Neural cell (in vitro differentiated cells): ENCODE measurements around the gene C19orf44. TPM values are rescaled to one million over a fixed set of nuclear protein-coding genes. Genes with fewer than 3 reads are reported as not detected.

Experiments used
- H2AFZ ChIP-seq: fragments of 200-600, 300-800 bp; sonication (generic), shearing (Covaris generic); 2 replicates; pipeline ENCODE4 v1.6.0; 2014; ENCODE audit warnings: low read depth, mild to moderate bottlenecking, antibody characterized with exemption, low read length, moderate library complexity
- H3F3A ChIP-seq: fragments of 200-600 bp; shearing (Covaris generic); 2 replicates; pipeline ENCODE4 v1.6.1; 2016; ENCODE audit warnings: mild to moderate bottlenecking, moderate library complexity, mixed read lengths, antibody characterized with exemption, low read length; ENCODE audit not compliant: insufficient read depth, poor library complexity, severe bottlenecking
- H3K27ac ChIP-seq: fragments of 200-600, 300-800 bp; sonication (generic), shearing (Covaris generic); 2 replicates; pipeline ENCODE4 v1.5.1; 2014; ENCODE audit warnings: mild to moderate bottlenecking, low read length, moderate library complexity
- H3K27me3 ChIP-seq: fragments of 300-800, 200-600 bp; sonication (generic), shearing (Covaris generic); 2 replicates; pipeline ENCODE4 v1.6.0; 2014; ENCODE audit warnings: mild to moderate bottlenecking, low read depth, low read length, moderate library complexity; ENCODE audit not compliant: insufficient read depth
- H3K36me3 ChIP-seq: fragments of 300-800, 200-600 bp; sonication (generic), shearing (Covaris generic); 2 replicates; pipeline ENCODE4 v1.5.1; 2014; ENCODE audit warnings: mild to moderate bottlenecking, antibody characterized with exemption, low read length, moderate library complexity; ENCODE audit not compliant: insufficient read depth
- H3K4me2 ChIP-seq: fragments of 300-800, 200-600 bp; sonication (generic), shearing (Covaris generic); 2 replicates; pipeline ENCODE4 v1.6.0; 2014; ENCODE audit warnings: mild to moderate bottlenecking, low read length
- H3K4me3 ChIP-seq: fragments of 300-800, 200-600 bp; sonication (generic), shearing (Covaris generic); 2 replicates; pipeline ENCODE4 v1.5.1; 2014; ENCODE audit warnings: mild to moderate bottlenecking, low read length, moderate library complexity
- H3K79me2 ChIP-seq: fragments of 200-600 bp; shearing (Covaris generic); replicated peaks from 2 replicates; pipeline ENCODE4 v1.6.0; 2014; ENCODE audit warnings: mild to moderate bottlenecking, low read length, moderate library complexity; ENCODE audit not compliant: insufficient read depth
- H3K9ac ChIP-seq: fragments of 300-800, 200-600 bp; sonication (generic), shearing (Covaris generic); 2 replicates; pipeline ENCODE4 v1.6.1; 2016; ENCODE audit warnings: mild to moderate bottlenecking, low read length, mixed read lengths
- H3K9me2 ChIP-seq: fragments of 200-600 bp; shearing (Covaris generic); 2 replicates; pipeline ENCODE4 v1.6.1; 2016; ENCODE audit warnings: mild to moderate bottlenecking, low read length, mixed read lengths; ENCODE audit not compliant: insufficient read depth
- H3K9me3 ChIP-seq: fragments of 200-600, 300-800 bp; sonication (generic), shearing (Covaris generic); 2 replicates; pipeline ENCODE4 v1.6.1; 2016; ENCODE audit warnings: mild to moderate bottlenecking, mixed run types, low read length, moderate library complexity, mixed read lengths
- H4K20me1 ChIP-seq: fragments of 200-600 bp; shearing (Covaris generic); 2 replicates; pipeline ENCODE4 v1.6.1; 2016; ENCODE audit warnings: mild to moderate bottlenecking, mixed run types; ENCODE audit not compliant: insufficient read depth
- MXI1 ChIP-seq: fragments of 450-650 bp; conservative IDR thresholded peaks from 2 replicates; pipeline ENCODE4 v1.6.1; 2014; ENCODE audit warnings: antibody characterized with exemption, mild to moderate bottlenecking; ENCODE audit not compliant: poor library complexity, severe bottlenecking
- RAD21 ChIP-seq: fragments of 450-650 bp; conservative IDR thresholded peaks from 2 replicates; pipeline ENCODE4 v1.6.1; 2014; ENCODE audit warnings: antibody characterized with exemption, mild to moderate bottlenecking, moderate library complexity
- TAF1 ChIP-seq: IDR thresholded peaks from 2 replicates; pipeline ENCODE4 v1.6.1; 2012; ENCODE audit warnings: low read depth
- polyA plus RNA-seq: library from polyadenylated mRNA; depleted of rRNA; stranded (reverse); fragments of >200 nt; gene quantifications from 2 replicates; pipeline ENCODE4 v1.2.3, GENCODE V29; 2014
- TF ChIP-seq, protein P1 (sequence below): IDR thresholded peaks from 2 replicates; pipeline ENCODE4 v1.6.1; 2012; ENCODE audit warnings: borderline replicate concordance

Gene C19orf44
- polyA plus RNA-seq, 1 donor from 2014 or later: 9.9 TPM

DNA sequence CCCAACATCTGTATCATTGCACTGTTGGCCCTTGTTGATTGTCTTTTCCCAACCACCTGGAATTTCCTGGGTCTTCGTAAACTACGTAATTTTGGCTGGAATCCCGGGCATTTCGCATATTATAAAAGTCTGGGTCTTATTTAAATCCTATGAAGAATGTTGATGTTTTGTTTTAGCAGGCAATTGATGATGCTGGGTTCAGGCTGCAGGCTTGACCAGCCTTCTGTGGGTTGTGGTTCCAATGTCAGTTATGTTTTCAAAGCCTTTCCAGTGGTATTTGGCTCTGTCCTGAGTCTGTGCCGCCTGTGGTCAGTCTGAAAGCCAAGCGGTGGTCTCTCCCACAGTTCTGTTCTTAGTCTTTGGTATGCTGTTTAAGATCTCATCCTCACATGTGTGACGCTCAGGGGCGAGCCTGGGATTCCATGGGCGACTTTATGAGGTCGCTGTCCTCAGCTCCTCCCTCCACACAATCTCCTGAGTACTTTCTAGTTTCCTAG, 63.6 kb downstream of the C19orf44 start:
- no peak overlapping the region for H3K4me3 ChIP-seq
- H3K4me2 ChIP-seq: no peak overlapping the region
- H3K9me3 ChIP-seq: no peaks in the 10 kb centered on the region
- TF ChIP-seq, protein P1, sequence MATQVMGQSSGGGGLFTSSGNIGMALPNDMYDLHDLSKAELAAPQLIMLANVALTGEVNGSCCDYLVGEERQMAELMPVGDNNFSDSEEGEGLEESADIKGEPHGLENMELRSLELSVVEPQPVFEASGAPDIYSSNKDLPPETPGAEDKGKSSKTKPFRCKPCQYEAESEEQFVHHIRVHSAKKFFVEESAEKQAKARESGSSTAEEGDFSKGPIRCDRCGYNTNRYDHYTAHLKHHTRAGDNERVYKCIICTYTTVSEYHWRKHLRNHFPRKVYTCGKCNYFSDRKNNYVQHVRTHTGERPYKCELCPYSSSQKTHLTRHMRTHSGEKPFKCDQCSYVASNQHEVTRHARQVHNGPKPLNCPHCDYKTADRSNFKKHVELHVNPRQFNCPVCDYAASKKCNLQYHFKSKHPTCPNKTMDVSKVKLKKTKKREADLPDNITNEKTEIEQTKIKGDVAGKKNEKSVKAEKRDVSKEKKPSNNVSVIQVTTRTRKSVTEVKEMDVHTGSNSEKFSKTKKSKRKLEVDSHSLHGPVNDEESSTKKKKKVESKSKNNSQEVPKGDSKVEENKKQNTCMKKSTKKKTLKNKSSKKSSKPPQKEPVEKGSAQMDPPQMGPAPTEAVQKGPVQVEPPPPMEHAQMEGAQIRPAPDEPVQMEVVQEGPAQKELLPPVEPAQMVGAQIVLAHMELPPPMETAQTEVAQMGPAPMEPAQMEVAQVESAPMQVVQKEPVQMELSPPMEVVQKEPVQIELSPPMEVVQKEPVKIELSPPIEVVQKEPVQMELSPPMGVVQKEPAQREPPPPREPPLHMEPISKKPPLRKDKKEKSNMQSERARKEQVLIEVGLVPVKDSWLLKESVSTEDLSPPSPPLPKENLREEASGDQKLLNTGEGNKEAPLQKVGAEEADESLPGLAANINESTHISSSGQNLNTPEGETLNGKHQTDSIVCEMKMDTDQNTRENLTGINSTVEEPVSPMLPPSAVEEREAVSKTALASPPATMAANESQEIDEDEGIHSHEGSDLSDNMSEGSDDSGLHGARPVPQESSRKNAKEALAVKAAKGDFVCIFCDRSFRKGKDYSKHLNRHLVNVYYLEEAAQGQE: no peak
- TF ChIP-seq RAD21: no peak
- H3K9ac ChIP-seq: no peak overlapping the region
- no peak overlapping the region for H3K27ac ChIP-seq
- H3F3A ChIP-seq: no peaks in the 10 kb centered on the region
- H3K9me2 ChIP-seq: no peaks in the 10 kb centered on the region
- no peaks in the 10 kb centered on the region for H3K79me2 ChIP-seq
- no peaks in the 10 kb centered on the region for H4K20me1 ChIP-seq
- H3K36me3 ChIP-seq: no peaks in the 10 kb centered on the region
- no peak overlapping the region for H2AFZ ChIP-seq
- no peaks in the 10 kb centered on the region for H3K27me3 ChIP-seq

DNA sequence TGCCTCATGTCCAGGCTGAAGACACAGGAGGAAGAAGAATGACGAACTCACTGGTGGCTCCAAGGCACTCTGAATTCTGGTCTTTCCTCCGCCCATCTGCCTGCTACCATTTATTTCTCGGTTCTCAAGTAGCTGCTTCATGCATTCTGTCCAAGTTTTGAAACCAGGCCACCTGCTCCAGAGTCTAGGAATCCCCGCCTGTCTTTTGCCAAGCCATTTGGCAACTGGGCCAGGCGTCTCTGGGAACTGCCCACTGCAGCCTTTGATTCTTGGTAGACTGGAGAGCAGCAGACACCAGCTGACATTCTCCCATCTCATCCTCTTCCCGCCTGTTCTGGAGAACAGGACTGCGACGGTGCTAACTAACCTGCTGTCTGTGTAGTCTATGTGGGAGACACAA, 65.2 kb downstream of the C19orf44 start:
- H4K20me1 ChIP-seq: no peaks in the 10 kb centered on the region
- H3K27ac ChIP-seq: no peak overlapping the region
- no peaks in the 10 kb centered on the region for H3K79me2 ChIP-seq
- no peaks in the 10 kb centered on the region for H3F3A ChIP-seq
- H3K4me3 ChIP-seq: no peak overlapping the region
- H3K4me2 ChIP-seq: no peak overlapping the region
- no peaks in the 10 kb centered on the region for H3K27me3 ChIP-seq
- H2AFZ ChIP-seq: no peak overlapping the region
- no peaks in the 10 kb centered on the region for H3K9me2 ChIP-seq
- no peak overlapping the region for H3K9ac ChIP-seq
- H3K9me3 ChIP-seq: no peaks in the 10 kb centered on the region
- no peak for TF ChIP-seq TAF1
- H3K36me3 ChIP-seq: peaks cover 4% of the 10 kb centered on the region

DNA sequence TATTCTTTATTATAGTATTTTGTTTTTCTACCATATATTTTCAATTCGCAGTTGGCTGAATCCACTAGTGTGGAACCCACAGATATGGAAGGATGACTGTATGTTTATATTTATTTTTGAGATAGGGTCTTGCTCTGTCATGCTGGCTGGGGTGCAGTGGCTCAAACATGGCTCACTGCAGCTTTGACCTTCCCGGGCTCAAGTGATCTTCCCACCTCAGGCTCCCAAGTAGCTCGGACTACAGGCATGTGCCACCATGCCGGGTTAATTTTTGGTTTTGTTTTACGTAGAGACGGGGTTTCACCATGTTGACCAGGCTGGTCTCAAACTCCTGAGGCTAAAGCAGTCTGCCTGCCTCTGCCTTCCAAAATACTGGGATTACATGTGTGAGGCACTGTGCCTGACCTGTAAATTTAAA, 66.4 kb downstream of the C19orf44 start:
- H3K36me3 ChIP-seq: peaks cover 7% of the 10 kb centered on the region
- H2AFZ ChIP-seq: no peak overlapping the region
- no peaks in the 10 kb centered on the region for H3K27me3 ChIP-seq
- H4K20me1 ChIP-seq: no peaks in the 10 kb centered on the region
- no peaks in the 10 kb centered on the region for H3F3A ChIP-seq
- no peaks in the 10 kb centered on the region for H3K9me2 ChIP-seq
- no peaks in the 10 kb centered on the region for H3K9me3 ChIP-seq
- TF ChIP-seq, protein P1: no peak
- TF ChIP-seq MXI1: no peak
- no peaks in the 10 kb centered on the region for H3K79me2 ChIP-seq
- H3K27ac ChIP-seq: no peak overlapping the region
- no peak overlapping the region for H3K4me2 ChIP-seq
- no peak overlapping the region for H3K4me3 ChIP-seq
- H3K9ac ChIP-seq: no peak overlapping the region
